HG03103 (cell line): Measurements from ENCODE around the gene TIAL1.
"Not testable (repeated sequence)": the region's sequence is repeated elsewhere in the genome, so short reads cannot be mapped to it uniquely, and the experiment has no call there.

Experiments used
- ATAC-seq: cut with Tn5 transposase; IDR thresholded peaks from one replicate; pipeline ENCODE4 v1.9.1; 2021; ENCODE audit warnings: low read depth; ENCODE audit not compliant: unreplicated experiment

TIAL1 gene

DNA sequence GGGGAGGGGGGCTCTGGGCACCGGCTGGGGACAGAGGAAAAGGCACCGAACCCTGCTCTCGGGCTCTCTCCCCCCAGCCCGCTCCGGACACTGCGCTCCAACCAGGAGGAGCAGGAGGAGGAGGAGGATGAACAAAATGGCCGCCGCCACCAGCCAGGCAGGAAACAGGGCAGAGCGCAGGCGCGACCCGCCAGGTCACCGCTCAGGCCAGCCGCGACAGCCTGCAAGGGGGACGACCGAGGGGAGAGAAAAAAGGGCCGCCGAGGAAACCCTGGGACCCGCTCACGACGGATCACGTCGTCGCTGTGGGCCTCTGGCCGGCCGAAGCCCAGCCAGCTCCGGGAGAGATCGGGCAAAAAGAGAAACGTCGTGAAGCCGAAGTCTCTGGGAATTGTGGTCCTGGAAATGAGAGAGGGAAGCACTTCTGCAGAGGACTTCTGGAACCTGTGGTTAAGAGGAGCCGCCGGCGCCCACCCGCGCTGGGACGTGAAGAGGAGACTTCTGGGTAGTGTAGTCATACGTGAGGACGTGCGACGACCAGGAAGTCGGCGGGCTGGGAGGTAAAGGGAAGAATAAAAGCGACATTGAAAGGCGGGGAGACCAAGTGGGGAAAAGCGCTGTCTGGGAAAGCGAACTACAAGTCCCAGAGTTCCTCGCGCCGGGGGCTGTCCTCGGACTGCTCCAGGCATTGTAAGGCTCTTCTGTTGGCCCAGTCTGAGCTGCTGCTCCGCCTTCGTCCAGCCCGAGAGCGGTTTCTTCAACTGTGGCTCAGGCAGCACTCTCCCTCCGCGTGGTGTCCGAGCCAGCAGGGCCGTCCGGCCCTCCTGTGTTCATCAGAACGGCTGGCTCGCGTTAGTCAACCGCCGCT lies at the start of gene TIAL1:
Gene TIAL1, minus strand, starts transcription at position 428 of the 868 bp plus-strand sequence. CDS start 499 bp downstream, outside the sequence.
- peak; percentile 74 for ATAC-seq

GRCh38 chr10:119644994-119645393 lies 48.2 kb upstream of the TIAL1 start:
- no peak for ATAC-seq

GRCh38 chr10:119644205-119644814 lies 47.5 kb upstream of the TIAL1 start:
- ATAC-seq = no peak

GRCh38 chr10:119643306-119644204 lies 46.8 kb upstream of the TIAL1 start:
- ATAC-seq = no peak

DNA sequence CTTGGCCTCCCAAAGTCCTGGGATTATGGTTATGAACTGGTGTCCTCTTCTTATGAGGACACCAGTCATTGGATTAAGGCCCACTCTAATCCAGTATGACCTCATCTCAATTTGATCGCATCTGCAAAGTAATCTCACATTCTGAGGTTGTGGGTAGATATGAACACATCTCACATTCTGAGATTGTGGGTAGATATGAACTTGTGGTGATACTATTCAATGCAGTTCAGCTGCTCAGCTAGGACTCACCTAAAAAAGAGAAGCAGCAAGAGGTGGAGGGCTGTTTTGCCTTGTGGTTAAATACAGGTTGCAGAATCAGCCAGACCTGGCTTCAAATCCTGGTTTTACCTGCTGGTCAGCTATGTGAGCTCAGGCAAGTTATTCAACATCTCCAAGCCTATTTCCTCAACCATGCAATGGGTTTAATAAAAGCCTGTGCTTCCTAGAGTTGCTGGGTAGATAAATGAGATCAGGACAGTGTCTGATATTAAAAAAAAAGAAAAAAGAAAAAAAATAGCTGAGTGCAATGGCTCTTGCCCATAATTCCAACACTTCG lies 45.9 kb upstream of the TIAL1 start:
- no peak for ATAC-seq

- no peak for ATAC-seq
These were observed 44.2 kb upstream of the TIAL1 start for GRCh38 chr10:119640875-119641526.

DNA sequence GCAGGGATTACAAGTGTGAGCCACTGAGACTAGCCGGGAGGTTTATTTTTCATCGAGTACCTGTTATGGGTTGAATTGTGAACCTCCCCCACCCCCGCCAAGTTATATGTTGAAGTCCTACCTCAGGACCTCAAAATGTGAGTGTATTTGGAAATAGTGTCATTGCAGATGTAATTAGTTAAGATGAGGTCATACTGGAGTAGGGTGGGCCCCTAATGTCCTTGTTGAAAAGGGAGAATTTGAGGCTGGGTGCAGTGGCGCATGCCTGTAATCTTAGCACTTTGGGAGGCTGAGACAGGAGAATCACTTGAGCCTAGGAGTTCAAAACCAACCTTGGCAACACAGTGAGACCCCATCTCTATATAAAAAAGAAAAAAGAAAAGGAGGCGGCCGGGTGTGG lies 43.6 kb upstream of the TIAL1 start:
- no peak for ATAC-seq

DNA sequence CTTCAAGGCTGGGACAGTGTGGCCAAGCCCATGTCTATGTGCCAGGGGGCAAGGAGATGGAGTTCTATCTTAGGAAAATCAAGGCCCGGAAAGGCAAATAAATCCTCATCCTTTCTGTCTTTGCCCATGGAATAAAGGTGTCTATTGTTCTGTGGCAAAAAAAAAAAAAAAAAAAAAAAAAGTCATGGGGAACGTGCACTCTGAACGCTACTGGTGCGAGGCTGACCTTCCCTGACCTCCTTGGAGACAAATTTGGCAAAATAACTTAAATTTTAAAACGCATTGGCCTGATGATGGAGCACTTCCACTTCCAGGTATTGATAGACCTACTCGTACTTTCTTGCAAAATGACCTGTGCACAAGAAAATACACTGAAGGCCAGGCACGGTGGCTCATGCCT lies 42.2 kb upstream of the TIAL1 start:
- no peak for ATAC-seq

GRCh38 chr10:119637631-119638030 lies 40.9 kb upstream of the TIAL1 start:
- no peak for ATAC-seq

- ATAC-seq = no peak
These were observed 37.4 kb upstream of the TIAL1 start for GRCh38 chr10:119634219-119634544.

DNA sequence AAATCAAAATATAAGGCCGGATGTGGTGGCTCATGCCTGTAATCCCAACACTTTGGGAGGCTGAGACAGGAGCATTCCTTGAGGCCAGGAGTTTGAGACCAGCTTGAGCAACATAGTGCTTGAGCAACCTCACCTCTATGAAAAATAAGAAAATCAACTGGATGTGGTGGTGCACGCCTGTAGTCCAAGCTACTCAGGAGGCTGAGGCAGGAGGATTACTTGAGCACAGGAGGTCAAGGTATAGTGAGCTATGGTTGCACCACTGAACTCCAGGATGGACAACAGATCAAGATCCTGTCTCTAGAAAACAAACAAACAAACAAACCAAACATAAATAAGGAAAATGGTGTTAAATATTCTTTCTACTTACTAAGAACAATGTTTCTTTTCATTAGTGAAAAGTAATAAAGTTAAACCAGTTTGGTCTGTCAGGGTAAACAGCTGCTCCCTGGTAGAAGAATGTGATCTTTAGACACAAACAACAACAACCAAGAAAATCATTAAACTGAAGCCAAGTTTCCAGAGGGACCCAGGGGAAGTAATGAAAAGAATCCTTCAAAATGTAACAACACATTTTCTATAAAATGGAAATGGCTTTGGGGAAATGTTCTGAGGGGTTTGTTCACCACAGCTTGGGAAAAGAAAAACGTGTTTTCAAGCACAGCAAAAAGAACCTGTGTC lies 36.9 kb upstream of the TIAL1 start:
- no peak for ATAC-seq

DNA sequence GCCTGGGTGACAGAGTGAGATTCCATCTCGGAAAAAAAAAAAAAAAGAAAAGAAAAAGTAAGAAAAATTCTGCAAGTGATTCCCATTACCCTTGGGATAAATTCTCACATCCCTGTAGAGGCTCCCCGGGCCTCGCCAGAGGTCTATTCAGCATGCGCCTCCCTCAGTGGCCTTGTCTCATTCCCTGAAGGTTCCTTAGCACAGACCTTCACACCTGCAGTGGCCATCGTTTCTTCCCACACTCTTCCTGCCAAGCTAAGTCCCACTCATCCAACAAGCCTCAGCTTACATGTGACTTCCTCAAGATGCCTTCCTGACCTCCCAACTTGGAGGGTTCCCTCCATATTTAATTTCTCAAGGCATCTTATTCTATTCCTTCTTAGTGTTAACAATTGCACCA lies 33.5 kb upstream of the TIAL1 start:
- no peak for ATAC-seq

DNA sequence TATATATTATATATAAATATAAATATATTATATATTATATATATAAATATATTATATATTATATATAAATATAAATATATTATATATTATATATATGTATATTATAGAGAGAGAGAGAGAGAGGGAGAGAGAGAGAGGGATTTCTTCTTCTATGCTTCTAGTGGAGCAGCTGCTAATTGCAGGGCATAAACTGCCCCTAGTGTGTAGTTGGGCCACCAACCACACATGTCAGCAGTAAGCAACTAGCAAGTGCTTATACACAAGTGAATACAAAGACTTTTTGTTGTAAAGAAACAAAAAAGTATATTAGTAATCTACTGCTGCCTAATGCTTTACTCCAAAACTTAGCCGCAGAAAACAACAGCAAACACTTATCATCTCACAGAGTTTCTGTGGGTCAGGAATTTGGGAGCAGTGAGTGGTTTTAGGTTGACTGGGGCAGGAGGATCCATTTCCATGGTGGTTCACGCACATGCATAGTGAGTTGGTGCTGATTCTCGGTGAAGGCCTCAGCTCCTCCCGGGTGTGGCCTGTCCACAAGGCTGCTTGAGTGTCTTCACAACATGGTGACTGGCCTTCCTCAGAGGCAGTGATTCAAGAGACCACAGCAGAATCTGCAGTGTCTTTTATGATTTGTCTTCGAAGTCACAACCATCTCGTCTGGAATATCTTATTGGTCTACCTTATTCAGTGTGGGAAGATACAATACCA lies 29.0 kb upstream of the TIAL1 start:
- ATAC-seq = no peak

GRCh38 chr10:119621078-119621384 lies 24.3 kb upstream of the TIAL1 start:
- ATAC-seq = no peak

- no peak for ATAC-seq
These were observed 23.7 kb upstream of the TIAL1 start for GRCh38 chr10:119620241-119621077.

GRCh38 chr10:119619811-119620210 lies 23.0 kb upstream of the TIAL1 start:
- ATAC-seq = not testable (repeated sequence)

GRCh38 chr10:119619215-119619614 lies 22.5 kb upstream of the TIAL1 start:
- no peak for ATAC-seq

DNA sequence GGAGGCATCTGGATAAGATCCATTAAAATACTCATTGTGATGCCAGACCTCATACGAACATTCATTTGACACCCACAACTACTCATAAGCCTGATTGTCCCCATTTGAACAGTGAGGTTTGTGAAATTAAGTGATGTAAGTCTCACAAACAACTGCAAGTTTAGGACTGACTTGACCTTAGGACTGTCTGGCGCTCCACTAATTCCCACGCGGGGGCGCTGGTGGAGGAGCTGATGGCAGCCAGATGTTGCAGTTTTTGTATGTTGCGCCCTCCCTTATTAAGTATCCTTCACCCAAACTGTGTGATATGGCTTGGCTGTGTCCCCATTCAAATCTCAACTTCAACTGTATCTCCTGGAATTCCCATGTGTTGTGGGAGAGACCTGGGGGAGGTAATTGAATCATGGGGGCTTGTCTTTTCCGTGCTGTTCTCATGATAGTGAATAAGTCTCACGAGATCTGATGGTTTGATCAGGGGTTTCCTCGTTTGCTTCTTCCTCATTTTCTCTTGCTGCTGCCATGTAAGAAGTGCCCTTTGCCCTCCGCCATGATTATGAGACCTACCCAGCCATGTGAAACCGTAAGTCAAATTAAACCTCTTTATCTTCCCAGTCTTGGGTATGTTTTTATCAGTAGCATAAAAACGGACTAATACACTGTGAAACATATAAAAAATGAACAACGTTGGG lies 20.3 kb upstream of the TIAL1 start:
- no peak for ATAC-seq
